Bone marrow (tissue), 2 donors: ENCODE data around the gene FTO.

Experiments used
- DNase-seq, 2 donors: peaks; one replicate each; lab custom pipeline; 2025; lab: John Stamatoyannopoulos, UW

Gene FTO

DNA sequence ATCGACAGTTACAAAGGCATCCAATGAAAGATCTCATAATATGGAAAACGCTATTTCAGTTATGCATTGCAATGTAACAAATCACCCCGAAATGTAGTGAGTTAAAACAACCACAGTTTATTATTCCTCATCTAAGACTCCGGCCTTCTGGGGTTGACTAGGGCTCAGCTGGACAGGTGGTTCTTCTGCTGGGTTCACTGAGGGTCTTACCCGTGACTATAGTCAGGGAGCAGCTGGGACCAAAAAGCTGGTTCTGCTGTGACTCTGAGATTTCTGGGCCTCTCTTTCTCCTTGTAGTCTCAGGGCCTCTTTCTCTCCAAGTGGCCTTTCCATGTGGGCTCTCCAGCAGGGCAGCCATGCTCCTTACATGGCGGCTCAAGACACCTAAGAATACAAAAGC, 386.6 kb downstream of the FTO start:
- no peak for DNase-seq

DNA sequence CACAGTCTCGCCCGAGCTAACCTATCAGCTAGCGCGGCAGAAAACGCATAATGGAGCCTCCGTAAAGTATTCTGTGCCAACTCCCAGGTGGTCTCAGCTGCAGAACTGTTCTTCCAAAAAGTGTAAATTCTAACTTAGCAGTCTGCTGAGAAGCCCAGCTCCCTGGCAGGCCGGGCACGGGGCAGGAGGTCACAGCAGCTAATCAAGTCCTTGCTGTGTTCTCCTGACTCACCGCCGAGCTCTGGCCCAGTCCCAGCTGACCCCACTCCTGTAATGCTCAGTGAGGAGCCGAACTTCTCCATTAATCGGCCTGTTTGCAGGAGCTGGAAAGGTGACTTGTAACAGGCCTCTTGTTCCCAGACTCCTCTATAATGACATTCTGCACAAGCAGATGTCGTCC, 389.3 kb downstream of the FTO start:
- DNase-seq = no peak

DNA sequence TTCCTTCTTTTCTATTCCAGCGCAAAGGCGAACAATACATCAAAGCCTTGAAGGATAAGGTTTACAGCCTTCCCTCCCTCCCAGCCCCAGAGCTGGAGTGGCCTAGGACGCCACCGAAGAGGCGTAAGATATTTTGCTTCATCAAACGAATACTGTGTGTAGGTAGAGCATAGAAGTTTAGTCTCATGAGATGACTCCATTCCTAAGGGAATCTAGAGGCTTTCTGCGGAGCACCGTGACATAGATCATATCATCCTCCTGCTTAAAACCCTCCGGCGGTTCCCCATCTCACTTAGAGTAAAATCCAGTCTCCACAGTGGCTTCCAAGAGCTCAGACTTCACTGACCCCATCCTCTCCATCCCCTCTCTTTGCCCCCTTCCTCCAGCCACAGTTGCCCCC, 390.7 kb downstream of the FTO start:
- no peak for DNase-seq

- DNase-seq = no peak
Measured at GRCh38 chr16:54096607-54097006, 392.7 kb downstream of the FTO start.

GRCh38 chr16:54097774-54098173, 393.8 kb downstream of the FTO start:
- no peak for DNase-seq

DNA sequence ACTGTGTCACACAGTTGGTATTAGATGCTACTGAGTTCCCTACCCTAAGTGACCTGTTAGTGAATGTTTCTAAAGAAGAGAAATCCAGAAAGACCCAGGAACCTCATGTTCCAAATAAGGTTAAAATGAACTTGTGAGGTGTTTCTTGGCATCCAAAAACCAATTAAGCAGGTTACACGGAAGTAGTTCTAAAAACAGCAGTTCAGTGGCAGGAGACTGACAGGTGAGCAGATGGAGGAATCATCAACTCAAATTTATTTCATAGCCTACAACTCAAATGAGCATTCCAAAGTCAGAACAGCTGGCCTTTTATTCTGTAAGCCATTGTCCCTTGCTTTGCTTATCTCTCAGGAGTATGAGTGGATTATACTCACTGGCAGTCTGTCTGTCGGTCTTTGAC, 394.3 kb downstream of the FTO start:
- no peak for DNase-seq

GRCh38 chr16:54099627-54100026, 395.7 kb downstream of the FTO start:
- DNase-seq = no peak

DNA sequence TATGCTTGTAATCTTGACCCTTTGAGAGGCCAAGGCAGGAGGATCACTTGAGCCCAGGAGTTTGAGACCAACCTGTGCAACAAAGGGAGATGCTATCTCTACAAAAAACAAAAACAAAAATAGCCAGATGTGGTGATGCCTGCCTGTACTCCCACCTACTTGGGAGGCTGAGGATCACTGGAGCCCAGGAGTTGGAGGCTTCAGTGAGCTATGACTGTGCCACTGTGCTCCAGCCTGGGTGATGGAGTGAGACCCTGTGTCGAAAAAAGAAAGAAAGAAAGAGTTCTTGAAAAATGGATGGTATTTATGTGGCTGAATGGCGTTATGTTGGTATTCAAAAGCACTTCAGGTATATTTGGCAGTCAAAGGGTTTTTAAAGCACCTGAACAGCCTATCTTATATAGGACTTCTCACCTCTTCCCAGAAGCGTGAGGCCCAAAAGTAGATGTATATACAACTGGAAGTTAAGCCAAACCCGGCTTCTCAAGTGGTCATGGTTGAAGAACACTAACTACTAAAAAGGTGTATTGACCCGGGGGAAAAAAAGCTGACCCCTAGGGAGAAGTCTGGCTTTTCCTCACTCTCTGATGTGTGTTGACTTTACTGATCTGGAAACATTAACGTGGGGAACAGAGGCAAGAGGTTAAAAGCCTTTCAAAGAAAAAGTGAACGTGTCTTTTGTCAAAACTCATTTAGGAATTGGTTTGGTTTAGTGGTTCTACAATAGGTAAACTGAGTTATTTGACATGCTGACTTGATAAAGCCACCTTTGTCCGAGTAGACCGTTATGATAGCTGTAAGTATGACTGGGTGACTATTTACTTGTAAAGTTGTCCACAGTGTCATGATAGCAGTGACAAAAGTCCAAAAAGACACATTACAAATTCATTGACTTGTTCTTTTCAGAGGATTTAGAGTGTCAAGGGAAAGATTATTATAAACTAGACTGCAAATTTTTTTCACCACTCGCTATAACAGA, 399.2 kb downstream of the FTO start:
- no peak for DNase-seq

- no peak for DNase-seq
Measured at GRCh38 chr16:54106057-54106456, 402.1 kb downstream of the FTO start.

DNA sequence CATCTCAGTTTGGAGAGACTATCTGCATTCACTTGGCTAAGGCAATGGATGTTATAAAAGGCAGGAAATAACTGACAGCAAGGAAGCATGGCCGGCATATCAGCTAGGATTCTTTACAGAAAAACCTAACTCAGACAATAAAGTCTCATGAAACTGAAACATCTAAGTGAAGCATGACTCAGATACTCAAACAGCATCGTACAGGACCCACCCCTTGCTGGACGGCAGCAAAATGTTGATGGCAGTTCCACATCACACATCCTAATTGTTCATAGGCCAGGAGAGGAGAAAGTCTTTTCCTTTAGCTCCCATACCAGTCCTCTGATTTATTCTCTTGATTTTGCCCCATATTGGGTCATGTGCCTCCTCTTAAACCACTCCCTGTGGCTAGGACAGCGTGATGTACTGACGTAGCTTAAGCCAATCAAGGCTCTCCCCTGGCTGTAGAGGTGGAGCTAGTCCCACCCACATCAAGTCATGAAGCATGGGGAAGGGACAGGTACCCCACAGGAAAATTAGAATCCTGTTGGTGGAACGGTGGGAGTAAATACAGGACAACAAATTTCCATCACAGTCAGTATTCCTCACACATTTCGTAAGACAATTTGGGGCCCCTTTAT, 403.7 kb downstream of the FTO start:
- DNase-seq = no peak

- no peak for DNase-seq
Measured at GRCh38 chr16:54110016-54110981, 406.3 kb downstream of the FTO start.

DNA sequence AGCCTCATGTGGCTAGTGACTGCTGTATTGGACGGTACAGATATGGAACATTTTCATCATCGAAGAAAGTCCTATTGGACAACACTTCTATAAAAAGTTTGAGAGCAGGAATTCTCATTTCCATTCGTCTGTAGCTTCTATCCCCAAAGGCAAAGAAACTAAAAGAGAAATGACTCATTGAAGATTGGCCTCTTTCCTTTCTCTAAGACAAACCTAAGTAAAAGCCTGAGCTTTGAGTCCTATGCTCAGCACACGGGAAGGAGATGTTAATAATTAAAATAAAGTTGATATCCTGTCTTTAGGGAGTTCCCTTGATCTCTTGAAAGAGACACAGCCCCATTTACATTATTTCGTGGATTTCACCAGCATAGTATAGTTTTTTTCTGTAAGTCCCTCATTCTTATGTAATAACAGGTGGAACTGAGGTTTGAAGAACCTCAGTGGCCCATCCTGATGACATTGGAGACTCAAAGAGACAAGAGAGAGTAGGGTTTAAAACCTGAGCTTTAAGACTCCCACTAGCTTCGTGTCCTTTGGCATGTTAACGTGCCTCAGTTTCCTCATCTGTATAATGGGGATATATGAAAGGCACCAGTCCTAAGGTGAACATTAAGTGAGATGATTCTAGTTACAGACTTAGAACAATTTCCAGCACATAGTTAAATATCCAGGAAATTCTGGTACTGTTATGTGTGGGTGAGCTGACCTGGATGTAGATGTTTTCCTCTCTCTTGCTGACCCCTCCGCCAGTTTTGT, 408.7 kb downstream of the FTO start:
- DNase-seq = no peak

DNA sequence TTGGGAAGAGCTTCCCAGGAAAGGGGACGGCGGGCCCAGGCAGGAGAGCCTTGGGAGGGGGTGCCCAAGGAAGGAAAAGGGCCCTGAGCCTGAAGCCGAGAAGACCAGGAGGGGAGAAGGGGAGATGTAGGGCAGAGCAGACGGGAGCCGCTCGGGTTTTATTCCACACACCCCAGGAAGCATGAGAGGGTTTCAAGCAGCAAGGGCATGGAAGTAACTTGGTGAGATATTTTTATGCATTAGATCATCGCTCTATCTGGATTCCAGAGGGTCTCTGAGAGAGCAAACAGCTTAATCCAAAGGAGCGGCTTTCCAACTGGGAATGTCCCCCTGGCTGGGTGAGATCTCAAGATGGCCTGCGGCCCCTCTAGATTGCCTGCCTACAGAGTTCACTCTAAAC, 411.6 kb downstream of the FTO start:
- no peak for DNase-seq

GRCh38 chr16:54116124-54116655, 412.2 kb downstream of the FTO start:
- DNase-seq = no peak

DNA sequence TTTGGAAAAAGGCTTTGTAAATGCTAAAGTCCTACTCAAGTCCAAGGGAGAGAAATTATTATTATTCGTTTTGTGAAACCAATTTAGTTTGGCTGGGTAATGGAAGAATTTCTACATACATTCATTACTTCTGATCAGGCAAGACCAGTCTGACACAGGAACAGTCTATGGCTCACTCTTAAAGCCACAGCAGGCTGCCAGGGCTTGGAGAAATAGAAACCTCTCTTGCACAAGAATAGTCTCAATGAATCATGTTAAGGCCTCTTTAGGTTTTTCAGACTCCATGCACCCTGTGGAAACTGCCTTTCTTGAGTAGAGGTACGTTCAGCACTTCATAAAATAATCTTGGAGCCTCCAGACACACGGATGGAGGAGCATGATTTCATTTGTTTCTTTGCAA, 414.9 kb downstream of the FTO start:
- DNase-seq = no peak

DNA sequence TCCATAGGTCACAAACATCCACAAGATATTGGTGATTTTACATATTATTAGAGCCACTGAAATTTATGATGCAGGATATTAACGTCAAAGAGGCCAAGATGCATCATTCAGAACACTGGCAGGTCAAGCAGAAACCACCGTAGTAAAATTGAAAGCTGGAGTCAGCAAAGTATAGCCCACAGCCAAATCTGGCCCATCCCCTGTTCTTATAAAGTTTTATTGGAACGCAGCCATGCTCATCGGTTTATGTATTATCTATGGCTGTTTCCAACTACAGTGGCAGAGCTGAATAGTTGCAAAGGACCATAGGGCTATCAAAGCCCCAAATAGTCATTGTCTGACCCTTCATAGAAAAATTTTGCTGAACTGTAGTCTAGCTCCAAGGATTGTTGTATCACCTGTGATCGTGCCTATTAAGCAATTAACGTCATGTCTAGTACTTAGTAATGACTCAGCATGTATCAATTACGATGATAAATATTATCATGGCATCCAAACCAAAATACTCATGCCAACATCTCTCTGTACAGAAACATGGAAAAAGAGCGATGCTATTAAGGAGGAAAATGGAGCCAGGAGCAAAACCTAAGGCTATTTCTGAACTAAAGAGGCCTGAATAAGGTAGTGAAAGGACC, 417.0 kb downstream of the FTO start:
- no peak for DNase-seq

GRCh38 chr16:54121539-54122295, 417.8 kb downstream of the FTO start:
- no peak for DNase-seq

DNA sequence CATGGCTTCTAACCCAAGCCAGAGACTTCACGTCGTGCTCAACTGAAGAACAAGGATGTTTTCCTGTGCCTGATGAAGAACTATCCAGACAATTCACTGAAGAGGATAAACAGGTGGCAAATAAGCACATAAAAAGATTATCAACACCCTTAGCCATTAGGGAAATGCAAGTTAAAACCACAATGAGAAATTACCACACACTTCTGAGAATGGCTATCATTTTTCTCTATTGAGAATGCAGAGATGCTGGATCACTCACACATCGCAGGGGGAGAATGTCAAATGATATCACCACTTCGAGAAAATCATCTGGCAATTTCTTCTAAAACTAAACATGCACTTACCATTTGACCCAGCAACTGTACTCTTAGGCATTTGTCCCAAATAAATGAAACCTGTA, 419.8 kb downstream of the FTO start:
- DNase-seq = no peak

DNA sequence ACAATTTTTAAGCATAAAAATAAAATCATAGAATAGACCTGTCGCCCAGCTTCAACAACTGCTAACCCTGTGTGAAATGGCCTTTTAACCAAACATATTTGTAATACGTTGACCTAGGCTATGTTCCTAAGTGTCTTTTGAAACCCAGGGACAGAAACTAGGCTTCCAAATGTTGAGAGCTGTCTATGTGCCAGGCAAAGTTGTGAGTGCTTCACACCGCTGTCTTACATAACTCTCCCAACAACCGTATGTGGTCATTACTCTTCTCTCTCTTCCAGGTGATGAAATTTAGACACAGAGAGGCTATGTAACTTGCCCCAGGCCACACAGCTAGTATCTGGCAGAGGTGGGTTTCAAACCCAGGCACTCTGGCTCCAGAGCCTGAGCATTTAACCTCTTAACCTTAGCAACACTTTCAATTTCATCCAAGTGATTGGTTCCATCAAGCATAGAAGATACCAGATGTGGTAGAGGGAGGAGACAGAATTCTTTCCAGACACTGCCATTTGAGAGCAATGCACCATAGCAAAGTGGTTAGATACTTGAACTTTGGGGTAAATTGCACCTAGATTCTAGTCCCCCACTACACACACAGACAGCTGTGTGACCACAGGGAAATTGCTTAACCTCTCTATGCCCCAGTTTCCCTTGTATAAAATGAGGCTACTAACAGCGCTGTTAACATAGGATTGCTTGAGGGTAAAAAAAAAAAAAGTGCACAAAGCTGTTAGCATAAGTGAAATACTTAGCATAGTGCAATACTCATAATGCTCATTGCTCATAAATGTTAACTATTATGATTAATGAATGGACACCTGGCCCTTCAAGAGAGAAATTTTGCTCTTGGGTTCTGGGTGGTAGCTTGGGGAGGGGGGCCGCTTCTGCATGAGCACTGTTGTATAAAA, 422.0 kb downstream of the FTO start:
- DNase-seq = no peak
